Thyroid gland (tissue), 4 donors: ENCODE data around the gene ACAT1.

Experiments used
- POLR2A ChIP-seq, 2 donors: fragments of 450-650 bp; IDR thresholded peaks; one replicate each; pipeline ENCODE4 v1.6.1; 2017; ENCODE audit warnings: antibody characterized with exemption in 2 of 2, mild to moderate bottlenecking in 2 of 2, moderate library complexity in 1 of 2
- TF ChIP-seq, protein P1 (sequence below), 6 experiments: fragments of 200-600 bp in 3 of 6; fragments of 450-650 bp in 3 of 6; sonication (generic) in 3 of 6; IDR thresholded peaks; one replicate each; pipeline ENCODE4 v1.5.1; 2016 to 2019; ENCODE audit warnings: antibody characterized with exemption in 6 of 6, mild to moderate bottlenecking in 2 of 6, inconsistent platforms in 1 of 6, moderate library complexity in 1 of 6

DNA sequence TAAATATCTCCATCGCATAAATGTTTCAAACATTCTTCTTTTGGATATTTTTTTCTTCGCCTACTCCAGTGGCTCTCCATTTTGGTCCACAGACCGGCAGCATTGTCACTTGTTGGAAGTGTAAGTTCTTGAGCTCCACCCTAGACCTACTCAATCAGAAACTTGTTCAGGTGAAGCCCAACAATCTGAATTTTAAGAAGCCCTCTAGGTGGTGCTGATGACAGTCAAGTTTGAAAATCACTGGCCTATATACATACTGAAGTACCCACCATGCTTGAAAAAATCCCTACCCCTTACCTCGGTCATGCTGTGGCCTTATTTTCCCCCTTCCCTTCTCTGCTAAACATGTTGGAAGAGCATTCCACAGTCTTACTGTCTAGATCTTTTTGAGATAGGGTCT lies 10.2 kb upstream of the ACAT1 start:
- no peak for TF ChIP-seq POLR2A (IDR thresholded peaks at IDR 0.05)
- TF ChIP-seq, protein P1, sequence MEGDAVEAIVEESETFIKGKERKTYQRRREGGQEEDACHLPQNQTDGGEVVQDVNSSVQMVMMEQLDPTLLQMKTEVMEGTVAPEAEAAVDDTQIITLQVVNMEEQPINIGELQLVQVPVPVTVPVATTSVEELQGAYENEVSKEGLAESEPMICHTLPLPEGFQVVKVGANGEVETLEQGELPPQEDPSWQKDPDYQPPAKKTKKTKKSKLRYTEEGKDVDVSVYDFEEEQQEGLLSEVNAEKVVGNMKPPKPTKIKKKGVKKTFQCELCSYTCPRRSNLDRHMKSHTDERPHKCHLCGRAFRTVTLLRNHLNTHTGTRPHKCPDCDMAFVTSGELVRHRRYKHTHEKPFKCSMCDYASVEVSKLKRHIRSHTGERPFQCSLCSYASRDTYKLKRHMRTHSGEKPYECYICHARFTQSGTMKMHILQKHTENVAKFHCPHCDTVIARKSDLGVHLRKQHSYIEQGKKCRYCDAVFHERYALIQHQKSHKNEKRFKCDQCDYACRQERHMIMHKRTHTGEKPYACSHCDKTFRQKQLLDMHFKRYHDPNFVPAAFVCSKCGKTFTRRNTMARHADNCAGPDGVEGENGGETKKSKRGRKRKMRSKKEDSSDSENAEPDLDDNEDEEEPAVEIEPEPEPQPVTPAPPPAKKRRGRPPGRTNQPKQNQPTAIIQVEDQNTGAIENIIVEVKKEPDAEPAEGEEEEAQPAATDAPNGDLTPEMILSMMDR (IDR thresholded peaks at IDR 0.05) = no peak
